ENCODE measurements around the gene MS4A4A. TPM values are rescaled to one million over a fixed set of nuclear protein-coding genes. Genes with fewer than 3 reads are reported as not detected.

The MS4A4A gene
- total and polyA plus RNA-seq, 2 of the 8 experiments (the other 6 are each of a cell fraction or from before 2014, with no cell fraction given) = not detected

DNA sequence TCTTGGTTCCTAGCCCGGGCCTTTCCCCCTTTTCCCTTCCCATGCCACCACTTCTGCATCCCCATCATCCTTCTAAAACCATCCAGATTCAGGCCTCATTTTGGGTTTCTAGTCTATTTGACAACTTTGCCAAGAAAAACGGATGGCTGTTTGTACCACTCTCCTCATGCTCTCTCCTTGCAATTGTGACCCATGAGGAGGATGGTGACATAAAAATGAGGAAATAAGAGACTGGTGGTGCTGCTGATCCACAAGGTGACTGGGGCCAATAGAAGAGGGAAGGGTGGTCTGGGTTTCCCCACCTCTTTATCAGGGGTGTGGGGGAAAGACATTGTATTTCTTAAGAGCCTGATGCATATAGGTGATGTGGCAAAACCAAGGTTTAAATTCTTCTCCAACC lies 1.0 kb downstream of the MS4A4A start:
- Histone ChIP-seq H2BK5ac (ENCODE audit: low read depth, low read length) (no peak overlapping the region), H4K20me1 (replicated peaks in 1 of 2; ENCODE audit: control insufficient read depth in 1 of 2, insufficient read depth in 2 of 2, low read length in 2 of 2) (no peaks in the 10 kb centered on the region), H3K4me2 (ENCODE audit: insufficient read depth in 1 of 2, low read depth in 2 of 2, low read length in 2 of 2) (no peak overlapping the region), H3K9me3 (ENCODE audit: insufficient read depth in 2 of 2, low read depth in 1 of 2, low read length in 1 of 2) (no peaks in the 10 kb centered on the region), H2AK5ac (ENCODE audit: low read depth, low read length) (no peak overlapping the region), H2BK15ac (ENCODE audit: low read length) (no peak overlapping the region), H2BK120ac (replicated peaks; ENCODE audit: low read depth, low read length) (no peak overlapping the region), H3K4me1 (replicated peaks in 1 of 4; ENCODE audit: control insufficient read depth in 3 of 4, insufficient read depth in 4 of 4, low read length in 3 of 4) (peaks cover 0 to 9% (median 4%) of the 10 kb centered on the region in 4 experiments; a peak in 5 of 7 replicates), H4K91ac (replicated peaks; ENCODE audit: insufficient read length, low read length) (no peak overlapping the region), H3K36me3 (ENCODE audit: control insufficient read depth in 2 of 4, insufficient read depth in 4 of 4, low read length in 3 of 4) (no peaks in the 10 kb centered on the region), H4K8ac (ENCODE audit: extremely low read depth, insufficient read depth, low read length) (no peak overlapping the region), H2AFZ (ENCODE audit: low read length) (no peak overlapping the region), H3K4me3 (ENCODE audit: extremely low read depth in 1 of 4, insufficient read depth in 2 of 4, low read depth in 3 of 4, low read length in 4 of 4) (no peak overlapping the region), H3K18ac (ENCODE audit: extremely low read depth, low read length) (no peak overlapping the region), H3K14ac (ENCODE audit: insufficient read length) (no peak overlapping the region), H3K23me2 (ENCODE audit: low read depth, low read length) (no peaks in the 10 kb centered on the region; the same call in 1 of the 2 replicates), H2BK20ac (ENCODE audit: low read length) (no peak overlapping the region), H3K23ac (ENCODE audit: insufficient read length) (no peak overlapping the region), H3K79me1 (ENCODE audit: low read depth, low read length) (no peaks in the 10 kb centered on the region), H3K4ac (replicated peaks; ENCODE audit: insufficient read length, low read depth, low read length) (no peak overlapping the region), H3K9ac (replicated peaks in 1 of 4; ENCODE audit: extremely low read depth in 1 of 4, low read depth in 3 of 4, low read length in 3 of 4) (no peak overlapping the region), H3K27me3 (replicated peaks in 1 of 4; ENCODE audit: control insufficient read depth in 3 of 4, extremely low read depth in 1 of 4, insufficient read depth in 3 of 4, low read length in 3 of 4) (no peaks in the 10 kb centered on the region), H2BK12ac (ENCODE audit: low read depth, low read length) (no peak overlapping the region), H3K56ac (replicated peaks; ENCODE audit: insufficient read length, low read depth, low read length) (no peak overlapping the region), H4K5ac (ENCODE audit: insufficient read length, low read depth, low read length) (no peak overlapping the region), H3K79me2 (ENCODE audit: control insufficient read depth in 1 of 2, insufficient read depth in 2 of 2, low read length in 2 of 2) (no peaks in the 10 kb centered on the region), H3K27ac (ENCODE audit: low read depth, low read length) (no peak overlapping the region)
- TF ChIP-seq MAX (IDR thresholded peaks at IDR 0.05) = no peak
- TF ChIP-seq GABPA (IDR thresholded peaks at IDR 0.05; ENCODE audit: borderline replicate concordance, insufficient read depth, low read length) = no peak
- no peak for TF ChIP-seq YY1 (IDR thresholded peaks at IDR 0.05; ENCODE audit: low read depth, low read length)
- no peak for TF ChIP-seq KDM5A (IDR thresholded peaks at IDR 0.05; ENCODE audit: low read length)
- no peak for TF ChIP-seq GTF2F1 (IDR thresholded peaks at IDR 0.05; ENCODE audit: borderline replicate concordance, low read depth, low read length)
- WGBS, 2 experiments (ENCODE audit: extremely low coverage in 1 of 2, insufficient coverage in 1 of 2, insufficient read length in 1 of 2, insufficient replicate concordance in 2 of 2, low coverage in 1 of 2, low lambda C conversion rate in 2 of 2, missing lambda C conversion rate in 1 of 2) = 83% methylated on average over 2 of the region's 2 CpGs; no CpG with 5 or more reads in 1 of the 2 experiments
- CTCF ChIA-PET (ENCODE audit: partially characterized antibody) = interaction anchor here (2.1 kb wide), 1 partner anchor 16 kb away, joined by 6 read pairs; no protein-coding TSS in a partner anchor
- DNase-seq (ENCODE audit: low read depth in 1 of 2, low spot score in 2 of 2) (no peak), FAIRE-seq (no peak)
- POLR2A ChIA-PET (ENCODE audit: partially characterized antibody) = no interaction called here
